Umbilical cord (tissue), 2 donors: ENCODE results near the gene HELZ2. TPM values are rescaled to one million over a fixed set of nuclear protein-coding genes. Genes with fewer than 3 reads are reported as not detected.

Experiments
- DNase-seq: peaks from one replicate; pipeline ENCODE4 v3.0.0-alpha.2; 2015; ENCODE audit warnings: low spot score
- total RNA-seq: library from RNA; depleted of rRNA; stranded (reverse); fragments of >200 nt; gene quantifications from one replicate; pipeline ENCODE4 v1.2.3, GENCODE V29; 2014; ENCODE audit warnings: low replicate concordance; ENCODE audit not compliant: insufficient read depth

HELZ2 gene
- total RNA-seq, 1 donor from 2014 or later = 35.6 TPM

GRCh38 chr20:63539092-63539430 is 35.0 kb downstream of the HELZ2 start:
- no peak for DNase-seq

- DNase-seq = no peak
Observed at GRCh38 chr20:63538204-63539091, 35.6 kb downstream of the HELZ2 start.

DNA sequence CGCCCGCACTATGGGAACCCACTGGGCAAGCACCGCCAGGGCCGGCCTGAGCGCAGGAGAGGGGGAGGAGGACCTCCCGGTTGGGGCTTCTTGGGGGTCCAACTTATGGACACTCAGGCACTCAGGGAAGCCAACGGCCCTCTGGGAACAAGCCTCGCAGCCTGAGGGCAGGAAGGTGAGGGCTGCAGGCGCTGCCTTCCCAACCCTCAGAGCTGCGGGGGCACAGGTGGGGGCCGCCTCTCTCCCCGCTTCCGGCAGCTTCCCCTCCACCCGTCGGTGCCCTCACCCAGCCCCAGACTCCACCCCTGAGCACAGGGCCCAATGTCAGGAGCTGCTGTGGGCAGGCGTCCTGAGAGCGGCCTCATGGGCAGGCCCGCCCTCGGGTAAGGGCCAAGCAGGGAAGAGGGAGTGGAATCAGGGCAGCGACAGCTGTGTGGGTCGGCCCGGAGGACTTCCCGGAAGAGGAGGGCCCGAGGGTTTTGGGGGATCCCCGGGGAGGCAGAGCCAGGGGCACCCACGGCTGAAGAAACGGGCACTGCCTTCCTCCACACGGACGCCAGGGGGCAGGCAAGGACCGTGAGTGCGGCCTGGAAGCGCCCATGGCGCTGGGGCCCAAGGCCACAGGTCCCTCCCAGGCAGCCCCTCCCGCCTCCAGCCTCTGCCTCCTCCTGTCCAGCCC is 36.4 kb downstream of the HELZ2 start:
- DNase-seq = peak; percentile 91

DNA sequence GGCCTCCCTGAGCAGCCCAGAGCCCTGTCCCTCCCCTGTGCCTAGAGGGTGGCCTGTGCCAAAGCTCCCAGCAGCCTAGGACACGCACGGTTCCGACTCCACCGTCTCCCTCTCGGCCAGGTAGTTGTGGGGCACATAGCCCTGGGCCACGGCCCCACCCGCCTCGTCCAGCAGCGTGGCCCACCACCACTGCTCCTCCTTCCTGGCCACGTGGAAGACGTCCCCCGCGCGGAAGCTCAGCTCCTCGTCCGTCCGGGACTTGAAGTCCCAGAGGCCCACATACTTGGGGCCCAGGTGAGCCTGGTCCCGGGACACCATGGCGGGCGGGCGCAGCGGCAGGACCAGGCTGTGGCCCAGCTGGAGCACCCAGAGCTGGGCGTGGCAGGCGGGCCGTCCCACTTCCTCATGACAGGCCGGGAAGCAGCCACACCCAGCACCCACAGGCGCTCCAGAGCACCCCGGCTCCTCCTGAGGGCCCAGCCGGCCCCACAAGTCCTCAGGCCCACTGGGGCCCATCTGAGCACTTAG is 37.0 kb downstream of the HELZ2 start, which contains the start of gene PTK6:
Gene PTK6, minus strand, starts transcription at position 380 of the 528 bp plus-strand sequence. Its CDS starts 62 bp downstream, at position 318.
- no peak for DNase-seq

DNA sequence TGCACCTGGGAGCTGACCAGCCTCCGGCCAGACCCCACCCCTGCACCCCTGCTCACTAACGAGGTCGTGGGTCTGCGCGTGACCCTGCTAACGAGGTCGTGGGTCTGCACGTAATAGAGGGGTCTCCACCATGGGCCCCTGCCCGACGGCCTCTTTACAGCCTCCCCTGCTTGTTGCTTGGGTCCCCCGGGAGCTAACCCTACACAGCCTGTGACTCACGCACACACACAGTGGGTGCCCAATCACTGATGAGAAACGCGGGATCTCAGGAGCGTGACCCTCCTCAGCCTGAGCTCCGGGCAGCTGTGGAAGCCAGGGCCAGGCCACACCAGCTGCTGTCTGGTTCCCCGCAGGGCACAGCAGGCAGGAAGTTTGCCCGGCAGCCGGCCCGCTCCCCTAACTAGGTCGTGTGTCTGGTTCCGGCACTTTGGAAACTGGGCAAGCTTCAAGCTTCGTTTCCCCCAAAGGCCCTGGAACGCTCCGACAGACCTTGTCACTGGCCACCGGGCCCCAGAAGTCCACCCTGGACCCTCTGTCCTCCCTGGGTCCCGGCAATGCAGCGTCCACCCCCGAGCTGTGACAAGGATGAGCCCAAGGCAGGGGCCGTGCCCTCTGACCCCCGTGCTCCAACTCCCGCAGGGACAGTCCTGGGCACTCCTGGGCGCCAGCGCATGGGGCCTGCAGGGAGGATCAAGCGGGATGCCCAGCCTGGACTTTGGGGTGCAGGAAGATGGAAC is 37.6 kb downstream of the HELZ2 start:
- DNase-seq = no peak

GRCh38 chr20:63534831-63535651 is 39.0 kb downstream of the HELZ2 start:
- no peak for DNase-seq

DNA sequence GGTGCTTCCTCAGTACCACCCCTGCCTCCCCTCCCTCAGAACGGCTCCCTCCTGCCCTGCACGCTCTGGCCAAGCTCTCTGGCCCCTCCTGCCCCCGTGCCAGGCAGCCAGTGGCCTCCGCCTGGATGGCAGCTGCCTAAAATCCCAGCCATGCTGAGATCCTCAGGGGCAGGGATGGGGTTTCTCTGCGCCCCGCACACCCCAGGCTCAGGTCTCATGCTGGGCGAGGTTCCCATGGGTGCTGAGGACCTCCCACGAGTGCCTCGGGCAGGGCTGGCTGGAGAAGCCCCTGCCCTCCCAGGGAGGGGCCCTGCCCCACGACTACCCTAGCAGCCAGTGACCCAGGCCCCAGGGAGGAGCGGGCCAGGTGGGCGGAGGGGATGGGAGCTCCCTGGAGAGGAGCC is 39.6 kb downstream of the HELZ2 start:
- DNase-seq = no peak

- no peak for DNase-seq
Observed at GRCh38 chr20:63533871-63534393, 40.1 kb downstream of the HELZ2 start.

DNA sequence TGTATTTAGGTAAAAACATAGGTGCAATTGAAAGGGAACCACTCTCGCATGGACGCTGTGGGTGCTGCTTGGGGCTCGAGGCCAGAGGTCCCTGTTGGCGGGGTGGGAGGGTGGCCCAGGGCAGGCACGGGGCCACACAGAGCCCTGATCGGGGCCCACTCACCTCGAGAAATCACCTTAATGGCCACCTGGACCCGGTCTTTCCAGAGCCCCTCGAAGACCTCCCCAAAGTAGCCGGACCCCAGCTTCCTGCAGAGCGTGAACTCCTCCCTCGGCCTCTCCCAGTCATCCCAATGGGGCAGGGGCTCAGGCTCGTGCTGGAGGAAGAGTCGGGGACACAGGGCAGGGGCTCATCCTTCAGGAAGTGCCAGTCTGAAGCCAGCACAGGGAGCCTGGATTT is 40.7 kb downstream of the HELZ2 start:
- DNase-seq = no peak

DNA sequence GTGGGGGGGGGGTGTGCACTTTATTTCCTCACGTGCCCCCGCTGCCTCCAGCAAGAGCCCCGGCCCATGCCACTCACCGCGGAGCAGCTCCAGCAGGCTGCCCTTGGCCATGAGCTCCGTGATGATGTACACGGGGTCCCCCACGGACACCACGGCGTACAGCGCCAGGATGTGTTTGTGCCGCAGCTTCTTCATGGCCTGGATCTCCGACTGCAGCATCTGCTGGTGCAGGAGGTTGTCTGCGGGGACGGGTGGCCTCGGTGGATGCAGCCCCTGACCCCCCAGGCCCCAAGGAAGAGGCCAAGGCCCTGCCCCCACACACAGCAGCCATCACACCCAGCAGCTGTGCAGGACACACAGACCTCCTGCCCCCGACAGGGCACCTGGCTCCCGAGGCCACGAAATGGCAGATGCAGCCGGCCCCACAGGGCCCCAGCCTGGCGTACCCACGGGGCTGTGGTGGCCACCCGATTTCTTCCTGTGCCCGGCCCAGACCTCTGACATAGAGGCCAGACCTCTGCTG is 41.5 kb downstream of the HELZ2 start:
- DNase-seq = no peak

DNA sequence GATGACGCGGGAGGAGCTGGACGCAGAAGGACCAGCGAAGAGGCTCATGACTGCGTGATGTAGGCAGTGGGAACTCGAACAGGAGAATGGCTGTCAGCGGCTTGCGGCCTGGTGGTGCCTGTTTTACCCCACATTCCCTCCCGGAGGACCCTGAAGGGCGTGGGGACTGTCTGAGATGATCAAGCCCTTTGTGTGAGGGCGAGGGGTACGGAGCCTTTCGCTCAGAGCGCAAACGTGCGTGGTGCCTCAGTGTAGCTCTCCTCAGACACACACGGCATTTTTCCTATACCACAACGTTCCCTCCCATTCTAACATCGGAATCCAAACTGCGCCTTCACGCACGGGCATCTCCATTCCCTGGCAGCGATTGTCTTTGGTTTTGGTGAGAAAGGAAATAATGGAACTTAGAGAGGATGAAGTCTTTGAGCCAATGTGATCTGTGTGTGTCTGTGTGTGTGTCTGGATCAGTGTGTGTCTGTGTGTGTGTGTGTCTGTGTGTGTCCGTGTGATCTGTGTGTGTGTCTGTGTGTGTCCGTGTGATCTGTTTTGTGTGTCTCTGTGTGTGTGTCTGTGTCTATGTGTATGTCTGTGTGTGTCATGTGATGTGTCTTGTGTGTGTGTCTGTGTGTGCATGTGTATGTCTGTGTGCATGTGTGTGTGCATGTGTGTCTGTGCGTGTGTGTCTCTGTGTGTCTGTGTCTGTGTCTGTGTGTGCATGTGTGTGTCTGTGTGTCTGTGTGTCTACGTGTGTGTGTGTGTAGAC is 42.2 kb downstream of the HELZ2 start:
- DNase-seq = no peak

GRCh38 chr20:63530788-63531160 is 43.3 kb downstream of the HELZ2 start:
- DNase-seq = no peak

- DNase-seq = no peak
Observed at GRCh38 chr20:63529861-63530787, 43.9 kb downstream of the HELZ2 start.

DNA sequence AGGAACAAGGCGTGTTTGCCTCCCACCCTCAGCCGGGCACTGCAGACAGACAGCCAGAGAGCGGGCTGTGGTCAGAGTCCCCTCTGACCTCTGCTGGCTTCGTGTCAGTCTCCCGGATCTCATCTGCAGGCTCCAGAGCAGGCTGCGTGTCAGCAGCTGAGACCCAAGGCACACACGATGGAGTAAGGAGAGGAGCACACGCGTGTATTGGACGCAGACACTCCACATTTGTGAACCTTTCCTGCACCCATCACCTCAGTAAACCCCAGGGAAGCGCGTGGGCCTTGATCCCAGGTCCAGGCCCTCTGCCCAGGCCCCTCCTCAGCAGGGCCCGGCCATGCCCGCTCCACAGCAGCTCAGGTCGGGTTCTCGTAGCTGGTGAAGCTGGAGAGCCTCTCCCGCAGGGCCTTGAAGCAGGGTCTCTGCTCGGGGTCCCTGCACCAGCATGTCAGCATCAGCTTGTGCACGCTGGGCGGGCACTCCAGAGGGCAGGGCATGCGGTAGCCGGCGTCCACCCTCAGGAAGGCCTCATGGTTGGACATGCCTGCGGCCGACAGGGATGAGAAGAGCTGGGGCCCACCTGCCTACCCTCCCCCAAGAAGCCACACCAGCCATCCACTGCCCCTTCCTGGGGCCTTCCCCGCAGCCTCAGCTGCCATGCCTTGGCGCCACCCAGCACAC is 44.7 kb downstream of the HELZ2 start:
- no peak for DNase-seq

- DNase-seq = no peak
Observed at GRCh38 chr20:63527184-63527583, 46.9 kb downstream of the HELZ2 start.

- no peak for DNase-seq
Observed at GRCh38 chr20:63525971-63526370, 48.1 kb downstream of the HELZ2 start.

- no peak for DNase-seq
Observed at GRCh38 chr20:63525185-63525584, 48.9 kb downstream of the HELZ2 start.
